ENCODE results near the gene SEMA3D.

SEMA3D gene

DNA sequence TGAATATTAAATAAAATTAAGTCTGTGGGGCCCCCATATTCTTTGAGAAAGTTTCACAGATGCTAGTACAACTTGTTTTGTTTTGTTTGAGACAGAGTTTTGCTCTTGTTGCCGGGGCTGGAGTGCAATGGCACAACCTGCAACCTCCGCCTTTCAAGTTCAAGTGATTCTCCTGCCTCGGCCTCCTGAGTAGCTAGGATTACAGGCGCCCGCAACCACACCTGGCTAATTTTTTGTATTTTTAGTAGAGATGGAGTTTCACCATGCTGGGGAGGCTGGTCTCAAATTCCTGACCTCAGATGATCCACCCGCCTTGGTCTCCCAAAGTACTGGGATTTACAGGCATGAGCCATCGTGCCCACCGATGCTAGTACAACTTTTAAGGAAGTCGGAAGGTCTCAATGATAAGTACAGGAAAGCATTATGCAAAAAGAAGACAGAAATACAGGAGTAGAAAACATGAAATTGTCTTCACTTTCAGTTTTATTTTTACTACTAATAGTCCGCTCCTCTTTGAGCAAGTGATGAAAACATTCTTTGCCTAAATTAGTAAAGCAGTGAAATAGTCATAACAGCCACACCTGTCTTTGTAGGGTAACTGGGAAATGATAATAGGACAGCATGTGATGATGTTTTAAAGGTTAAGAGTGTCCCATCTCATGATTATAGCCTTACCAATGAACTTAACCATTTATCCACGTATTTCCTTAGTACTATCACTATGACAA is 147.5 kb downstream of the SEMA3D start:
- in situ Hi-C loops (cut with MboI; ENCODE audit: low sequenced_read_pairs) = no loop called here

DNA sequence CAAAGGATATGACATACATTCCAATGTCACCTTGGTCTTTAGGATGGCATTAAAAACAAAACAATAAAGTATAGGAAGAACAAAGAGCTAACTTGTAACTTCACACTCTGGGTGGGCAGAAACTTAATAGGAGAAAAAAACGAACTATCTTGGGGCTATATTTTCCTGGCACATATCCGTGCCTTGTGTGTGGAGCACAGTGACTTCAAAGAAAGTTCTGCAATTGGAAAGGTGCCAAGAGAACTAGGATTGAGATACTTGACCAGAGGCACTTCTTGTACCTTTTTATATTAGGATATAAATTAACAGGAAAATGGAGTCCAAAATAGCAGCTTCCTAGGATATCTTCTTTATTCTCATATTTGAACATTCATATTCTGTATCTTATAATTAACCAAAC is 148.4 kb downstream of the SEMA3D start:
- in situ Hi-C loops (cut with MboI; ENCODE audit: low sequenced_read_pairs) = no loop called here

DNA sequence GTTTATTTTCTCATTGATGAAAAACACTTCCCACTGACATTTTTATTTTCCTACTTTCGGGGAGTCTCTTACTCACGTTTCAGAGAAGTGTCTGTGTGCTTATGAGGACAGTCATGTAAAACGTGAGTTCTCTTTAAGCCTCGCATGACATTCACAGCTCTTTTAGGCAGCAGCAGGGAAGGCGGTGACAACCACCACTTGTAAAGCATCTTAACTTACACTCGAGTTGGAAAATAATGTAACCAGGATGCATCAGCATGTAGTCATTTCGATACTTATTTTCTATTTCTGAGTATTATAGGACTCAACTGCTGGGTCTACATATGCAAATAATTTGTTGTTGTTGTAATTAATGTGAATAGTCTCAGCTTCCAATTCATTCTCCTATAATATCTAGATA is 153.6 kb downstream of the SEMA3D start:
- in situ Hi-C loops (cut with MboI; ENCODE audit: low sequenced_read_pairs) = no loop called here

GRCh38 chr7:85031475-85031874 is 155.4 kb downstream of the SEMA3D start:
- in situ Hi-C loops (cut with MboI; ENCODE audit: low sequenced_read_pairs) = no loop called here

DNA sequence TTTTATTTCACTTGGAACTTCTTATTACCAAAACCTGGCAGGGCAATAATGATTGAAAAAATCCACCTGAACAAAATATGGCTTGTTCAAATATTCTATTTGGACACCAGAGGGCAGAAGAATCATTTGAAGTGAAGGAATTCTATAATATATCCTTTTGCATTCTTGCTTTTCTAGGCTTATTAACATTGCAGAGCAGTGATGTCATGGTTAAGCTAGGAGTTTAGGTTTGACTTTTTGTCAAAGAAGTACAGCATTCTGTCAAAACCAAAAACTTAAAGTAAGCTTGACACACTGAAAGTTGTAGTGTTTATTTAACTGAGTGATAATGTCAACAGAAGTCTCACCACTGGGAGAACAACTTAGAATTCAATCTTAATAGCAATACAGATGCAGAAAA is 156.0 kb downstream of the SEMA3D start:
- in situ Hi-C loops (cut with MboI; ENCODE audit: low sequenced_read_pairs) = no loop called here

DNA sequence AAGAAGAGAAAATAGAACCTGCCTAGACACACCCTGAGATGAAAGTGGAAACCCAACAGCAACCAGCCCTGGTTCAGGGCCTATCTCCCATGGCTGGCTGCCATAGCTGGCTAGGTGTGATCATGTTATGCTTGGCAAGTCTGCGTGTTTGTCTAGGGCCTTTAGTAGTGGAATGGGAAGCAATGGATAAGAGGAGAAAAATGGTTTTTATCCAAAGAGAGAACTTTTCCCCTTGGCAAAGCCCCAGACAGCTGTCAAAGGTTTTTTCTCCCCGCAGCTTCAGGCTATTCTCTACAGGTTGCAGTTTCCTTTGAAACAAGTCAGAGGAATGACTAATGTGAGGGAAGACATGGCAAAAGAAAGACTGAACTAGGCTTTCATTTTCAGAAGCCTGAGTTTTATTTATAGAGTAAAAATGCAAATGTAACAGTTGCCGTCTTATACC is 161.5 kb downstream of the SEMA3D start:
- in situ Hi-C loops (cut with MboI; ENCODE audit: low sequenced_read_pairs) = no loop called here

GRCh38 chr7:85023916-85024315 is 162.9 kb downstream of the SEMA3D start:
- in situ Hi-C loops (cut with MboI; ENCODE audit: low sequenced_read_pairs) = no loop called here

DNA sequence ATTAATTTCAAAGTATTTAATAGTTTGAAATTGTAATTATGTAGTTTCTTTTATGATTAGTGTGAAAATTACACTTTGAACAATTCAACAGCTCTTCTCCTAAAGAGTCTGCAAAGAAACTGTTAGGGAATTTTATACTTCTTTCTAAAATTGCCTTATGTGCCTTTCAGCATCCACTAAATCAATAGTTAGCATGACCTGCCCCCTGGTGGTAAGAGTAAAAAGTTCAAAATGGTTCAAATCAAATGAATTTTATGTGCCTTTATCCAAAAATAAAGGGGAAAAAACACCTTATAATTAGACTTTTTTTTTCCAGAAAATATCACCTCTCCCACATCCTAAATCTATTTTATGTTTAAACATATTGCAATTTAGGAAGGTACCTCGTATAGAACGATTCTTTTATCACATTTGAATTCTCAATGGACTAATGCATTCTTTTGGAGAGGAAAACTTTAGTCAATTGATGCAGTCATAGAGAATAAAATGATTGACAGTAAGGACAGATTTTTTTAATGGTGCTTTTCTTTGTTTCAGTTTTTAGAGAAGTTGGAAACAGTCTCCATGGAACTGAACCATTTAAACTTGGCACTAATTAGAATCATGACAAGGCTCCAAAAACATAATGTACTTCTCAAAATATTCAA is 163.7 kb downstream of the SEMA3D start:
- in situ Hi-C loops (cut with MboI; ENCODE audit: low sequenced_read_pairs) = no loop called here

DNA sequence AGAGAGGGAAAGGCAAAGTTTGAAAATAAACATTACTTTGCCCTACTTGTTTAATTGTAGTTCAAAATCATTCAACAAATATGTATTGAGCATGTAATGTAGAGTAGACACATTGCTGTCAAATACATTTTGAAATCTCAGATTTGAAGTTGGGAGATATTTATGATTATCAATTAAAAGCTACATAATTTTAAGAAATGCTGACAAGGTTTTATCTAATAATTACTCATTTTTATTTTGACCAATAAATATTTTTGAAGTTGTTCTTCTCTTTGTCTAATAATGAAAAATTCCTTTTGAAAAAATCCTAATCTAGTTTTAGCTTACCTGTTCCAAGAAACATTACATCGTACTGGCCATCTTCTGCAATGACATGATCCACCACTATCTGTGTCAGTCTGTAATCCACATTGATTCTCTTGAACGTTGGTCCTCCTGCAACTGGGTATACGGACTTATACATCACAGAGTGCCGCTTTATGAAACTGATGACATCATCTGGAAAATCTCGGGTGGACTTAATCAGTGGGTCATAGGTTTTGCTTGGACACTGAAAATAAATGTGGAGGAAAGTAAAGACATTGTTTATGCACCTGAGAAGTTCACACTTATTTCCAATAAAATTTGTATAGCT is 164.7 kb downstream of the SEMA3D start:
- in situ Hi-C loops (cut with MboI; ENCODE audit: low sequenced_read_pairs) = no loop called here

DNA sequence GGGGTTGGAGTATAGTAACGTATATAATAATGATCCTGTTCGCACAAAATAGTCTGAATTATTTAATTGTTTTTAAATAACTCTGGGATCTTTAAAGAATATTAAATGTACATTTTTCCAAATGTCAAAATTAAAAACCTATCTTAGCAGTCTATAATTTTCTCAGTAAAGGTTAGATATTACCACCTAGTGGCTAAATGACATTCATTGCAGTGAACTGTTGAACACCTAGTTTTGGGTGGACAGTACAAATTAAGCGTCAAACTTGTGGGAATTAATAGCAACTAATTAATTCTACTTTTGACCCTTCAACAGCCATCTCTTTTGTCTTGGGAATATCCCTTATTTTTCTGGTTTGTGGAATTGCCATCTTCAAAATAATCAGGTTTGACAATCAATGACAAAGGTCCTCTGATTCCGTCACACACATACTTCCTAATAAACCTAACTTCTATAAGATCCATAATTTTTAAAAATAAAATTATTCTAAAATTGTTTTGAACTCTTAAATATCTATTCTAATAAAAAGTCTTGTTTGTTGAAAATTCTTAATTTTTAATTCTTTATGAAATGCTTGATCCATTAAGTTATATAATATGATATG is 165.7 kb downstream of the SEMA3D start:
- in situ Hi-C loops (cut with MboI; ENCODE audit: low sequenced_read_pairs) = no loop called here

DNA sequence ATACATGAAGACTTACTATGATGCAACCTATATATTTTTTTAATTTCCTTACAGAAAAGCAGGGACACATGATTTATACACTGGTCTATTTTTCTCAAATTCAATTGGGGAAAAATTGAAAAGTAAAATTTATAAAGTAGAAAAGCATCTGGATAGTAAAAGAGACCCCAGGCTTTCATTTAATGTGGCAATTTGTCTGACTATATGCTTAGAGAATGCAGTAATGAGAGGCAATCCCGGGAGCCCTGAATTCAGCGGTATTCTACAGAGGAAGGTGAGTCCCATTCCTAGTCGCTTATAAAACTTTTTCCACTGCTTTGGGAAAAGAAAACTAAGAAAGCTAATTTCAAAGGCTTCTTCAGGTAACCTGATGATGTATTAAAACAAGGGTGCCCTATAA is 167.1 kb downstream of the SEMA3D start:
- in situ Hi-C loops (cut with MboI; ENCODE audit: low sequenced_read_pairs) = no loop called here

DNA sequence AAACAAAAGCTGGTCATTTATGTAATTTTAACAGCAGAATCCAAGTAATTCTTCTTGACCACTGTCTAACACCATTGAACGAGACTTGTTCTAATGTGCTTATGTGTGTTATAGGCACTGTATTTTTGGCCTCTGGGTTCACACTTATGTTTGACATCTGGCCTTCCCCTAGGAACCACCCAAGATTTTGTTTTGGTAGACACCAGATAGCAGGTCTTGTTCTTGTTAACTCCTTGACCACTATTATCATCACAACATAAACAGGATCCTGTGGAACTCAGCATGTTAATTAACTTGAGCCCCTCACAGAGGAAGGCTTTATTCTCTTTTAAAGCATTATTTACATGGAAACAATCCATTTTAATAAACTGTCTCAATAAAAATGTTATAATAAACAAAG is 167.7 kb downstream of the SEMA3D start:
- in situ Hi-C loops (cut with MboI; ENCODE audit: low sequenced_read_pairs) = no loop called here

GRCh38 chr7:85018498-85018897 is 168.4 kb downstream of the SEMA3D start:
- in situ Hi-C loops (cut with MboI; ENCODE audit: low sequenced_read_pairs) = no loop called here

DNA sequence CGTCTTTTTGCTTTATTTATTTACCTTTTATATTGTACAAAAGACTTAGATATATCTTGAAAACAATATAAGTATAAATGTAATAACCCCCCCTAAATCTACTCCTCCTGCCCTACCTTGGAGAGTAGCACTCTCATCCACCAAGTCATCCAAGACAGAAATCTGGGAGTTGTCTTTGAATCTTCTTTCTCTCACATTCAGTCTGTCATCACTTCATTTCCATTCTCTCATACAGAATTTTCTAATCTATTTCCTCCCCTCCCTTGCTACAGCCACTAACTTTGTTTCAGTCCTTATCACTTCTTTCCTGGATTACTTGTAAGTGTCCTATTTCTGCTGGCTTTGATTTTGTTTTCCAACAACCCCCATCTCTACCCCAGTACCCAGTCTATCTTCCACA is 170.6 kb downstream of the SEMA3D start:
- in situ Hi-C loops (cut with MboI; ENCODE audit: low sequenced_read_pairs) = no loop called here

DNA sequence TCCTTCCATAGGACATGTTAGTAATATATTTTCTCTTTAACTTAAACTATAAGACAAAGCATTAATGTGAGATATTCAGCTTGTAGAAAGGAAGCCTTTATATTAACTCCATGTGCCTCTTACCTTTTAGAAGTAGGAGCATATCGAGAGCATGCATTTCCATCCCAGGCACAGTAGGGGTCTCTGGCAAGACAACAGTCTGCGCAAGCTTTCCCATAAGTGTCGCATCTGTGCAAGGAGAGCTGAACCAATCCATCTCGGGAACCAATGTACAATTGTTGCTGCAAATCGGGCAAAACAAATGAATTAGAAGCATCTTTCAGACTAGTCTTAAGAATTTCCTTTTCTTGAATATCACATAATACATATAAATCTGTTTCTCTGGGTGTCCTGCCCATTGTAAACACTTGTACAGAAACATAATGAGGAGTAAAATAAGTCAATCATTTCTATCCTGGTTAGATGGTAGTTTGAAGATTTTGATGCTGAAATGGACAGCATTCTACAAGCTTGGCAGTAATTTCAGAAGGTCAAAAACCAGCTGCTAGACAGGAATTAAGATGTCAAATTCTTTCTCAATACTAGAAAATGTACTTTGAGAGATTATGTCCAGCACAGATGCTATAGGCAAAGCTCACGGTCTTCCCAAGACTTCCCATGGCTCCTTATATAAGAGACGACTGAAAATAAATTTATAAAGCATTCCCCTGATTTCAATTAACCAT is 171.8 kb downstream of the SEMA3D start:
- in situ Hi-C loops (cut with MboI; ENCODE audit: low sequenced_read_pairs) = no loop called here

DNA sequence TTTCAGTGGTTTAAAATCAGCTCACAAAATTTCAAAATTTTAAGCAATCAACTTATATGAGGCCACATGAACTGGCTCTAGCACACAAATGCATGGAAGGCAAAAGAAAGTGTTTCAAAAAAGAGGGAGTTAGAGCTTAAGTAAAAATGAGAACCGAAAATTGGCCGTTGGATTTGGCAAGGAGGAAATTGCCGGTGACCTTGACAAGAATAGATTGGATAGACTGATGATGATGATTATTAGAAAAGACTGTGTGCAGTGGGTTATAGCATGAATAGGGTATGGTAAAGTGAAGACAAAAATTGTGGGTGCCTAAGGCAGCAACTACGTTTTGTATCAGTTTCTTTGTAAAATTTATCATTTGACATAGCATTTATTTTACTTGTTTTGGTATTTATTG is 175.7 kb downstream of the SEMA3D start:
- in situ Hi-C loops (cut with MboI; ENCODE audit: low sequenced_read_pairs) = no loop called here

GRCh38 chr7:85010306-85010705 is 176.6 kb downstream of the SEMA3D start:
- in situ Hi-C loops (cut with MboI; ENCODE audit: low sequenced_read_pairs) = no loop called here

DNA sequence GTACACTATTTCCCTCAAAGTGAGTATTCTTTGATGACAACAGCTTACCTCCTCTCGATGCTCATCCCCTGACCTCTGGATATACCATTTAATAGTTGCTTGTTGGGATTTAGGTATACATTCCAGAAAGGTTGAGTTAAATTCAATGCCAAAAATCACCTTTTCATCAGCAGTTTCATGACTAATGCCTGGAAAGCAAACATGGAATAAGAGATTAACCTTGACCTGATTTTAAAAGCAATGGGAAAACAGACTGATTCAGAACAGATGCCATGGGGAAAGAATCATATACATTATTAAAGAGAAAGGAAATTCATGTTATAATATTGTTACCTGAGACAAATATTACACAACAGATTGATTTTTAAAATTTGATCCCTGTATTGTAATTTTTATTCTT is 180.1 kb downstream of the SEMA3D start:
- in situ Hi-C loops (cut with MboI; ENCODE audit: low sequenced_read_pairs) = no loop called here

DNA sequence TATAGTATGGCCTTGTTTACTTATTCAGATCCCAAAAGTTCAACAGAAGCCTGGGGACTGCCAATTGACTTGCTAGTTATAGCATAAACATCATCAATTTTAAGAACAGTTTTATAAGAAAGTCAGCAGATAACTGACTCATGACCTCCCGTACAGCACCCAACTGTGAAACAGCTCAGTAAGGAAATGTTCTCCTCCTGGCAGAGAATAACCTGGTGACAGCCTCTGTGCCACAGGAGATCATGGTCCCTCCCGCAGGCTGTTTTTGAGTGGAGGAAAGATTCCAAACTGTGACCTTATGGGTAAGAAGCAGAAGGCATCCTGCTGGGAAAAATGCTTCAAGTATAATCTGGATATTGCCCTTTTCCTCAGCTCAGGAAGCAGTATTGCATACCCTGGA is 182.5 kb downstream of the SEMA3D start:
- in situ Hi-C loops (cut with MboI; ENCODE audit: low sequenced_read_pairs) = no loop called here

DNA sequence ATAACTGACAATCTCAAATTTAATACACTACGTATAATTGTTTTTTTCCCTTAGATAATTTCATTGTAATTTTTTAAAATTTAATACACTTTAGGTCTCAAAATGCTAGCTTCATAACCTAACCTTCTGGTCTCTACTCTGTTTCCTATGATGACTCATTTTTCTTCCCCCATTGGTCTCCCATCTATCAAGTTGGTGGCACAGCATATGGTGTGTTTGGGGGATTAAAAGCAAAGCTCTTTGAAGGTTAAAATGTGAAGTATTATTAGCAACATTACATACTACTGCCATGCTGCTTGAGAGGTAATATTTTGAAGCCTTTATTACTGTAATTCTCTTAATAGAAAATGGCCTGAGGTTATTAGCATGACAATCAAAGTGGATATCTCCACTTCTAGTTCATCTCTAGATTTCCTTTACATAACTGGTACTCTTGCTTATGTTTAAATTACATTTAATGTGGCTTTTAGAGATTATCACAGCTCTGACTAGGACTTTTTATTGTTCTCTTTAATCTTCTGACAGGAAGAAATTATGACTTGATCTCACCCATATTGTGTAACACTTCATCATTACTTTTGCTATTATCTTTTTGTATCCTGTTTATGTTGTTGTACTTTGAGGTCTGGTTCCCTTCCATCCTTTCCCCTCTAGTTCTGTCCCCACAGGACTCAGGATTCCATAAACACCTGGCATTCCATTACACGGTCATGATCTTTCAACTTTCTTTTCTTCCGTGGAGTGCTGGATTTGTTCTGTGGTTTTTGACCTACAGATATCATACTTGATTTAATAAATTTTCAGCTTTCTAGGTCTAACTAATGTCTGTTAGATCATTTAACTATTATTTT is 185.1 kb downstream of the SEMA3D start:
- in situ Hi-C loops (cut with MboI; ENCODE audit: low sequenced_read_pairs) = no loop called here
